Naive thymus-derived CD8-positive, alpha-beta T cell (primary cell): ENCODE measurements around the gene GEMIN4. TPM values are rescaled to one million over a fixed set of nuclear protein-coding genes. Genes with fewer than 3 reads are reported as not detected.
"Not testable (repeated sequence)": the region's sequence is repeated elsewhere in the genome, so short reads cannot be mapped to it uniquely, and the experiment has no call there.

Experiments
- ATAC-seq, 2 donors: fragments of 150-1000 bp; cut with Tn5 transposase in 1 of 2; sonication (Bioruptor Pico), chemical (Tn5 transposase) in 1 of 2; 1 replicate in 1 of 2; 2 replicates in 1 of 2; pipeline ENCODE4 v1.10.0; 2021; ENCODE audit warnings: mild to moderate bottlenecking in 2 of 2, moderate library complexity in 2 of 2
- POLR2A ChIA-PET: fragments of 350-600 bp; sonication (Branson Sonifier 250); formaldehyde crosslinking; loops from one replicate; lab custom pipeline; 2021; ENCODE audit warnings: antibody characterized with exemption; lab: Charles Lee
- DNase-seq, 10 donors: peaks; one replicate each; pipeline versions ENCODE4 v3.0.0 to v3.0.0-alpha.2; 2020 to 2022
- H3K27ac Mint-ChIP-seq, 10 donors: one replicate each; pipeline ENCODE4 v1.8.0; 2020 to 2022; ENCODE audit warnings: mild to moderate bottlenecking in 10 of 10, mixed read lengths in 10 of 10, moderate library complexity in 4 of 10, inconsistent platforms in 1 of 10
- H3K27me3 Mint-ChIP-seq, 5 donors: one replicate each; pipeline ENCODE4 v1.8.0; 2021 to 2022; ENCODE audit warnings: mixed read lengths in 5 of 5
- H3K36me3 Mint-ChIP-seq, 3 donors: one replicate each; pipeline ENCODE4 v1.8.0; 2020 to 2022; ENCODE audit warnings: mixed read lengths in 3 of 3, mild to moderate bottlenecking in 2 of 3, inconsistent platforms in 1 of 3
- H3K4me1 Mint-ChIP-seq, 4 donors: one replicate each; pipeline ENCODE4 v1.8.0; 2021 to 2022; ENCODE audit warnings: mixed read lengths in 4 of 4
- H3K4me3 Mint-ChIP-seq, 10 donors: one replicate each; pipeline ENCODE4 v1.8.0; 2020 to 2022; ENCODE audit warnings: mild to moderate bottlenecking in 10 of 10, mixed read lengths in 10 of 10, moderate library complexity in 6 of 10, inconsistent platforms in 1 of 10
- H3K9me3 Mint-ChIP-seq, 9 donors: one replicate each; pipeline ENCODE4 v1.8.0; 2020 to 2022; ENCODE audit warnings: mixed read lengths in 9 of 9, mild to moderate bottlenecking in 3 of 9, inconsistent platforms in 1 of 9, moderate library complexity in 1 of 9
- polyA plus RNA-seq, 3 donors: library from polyadenylated mRNA; unstranded; fragments of 300-500 nt; fragmentation: Illumina TruSeq; gene quantifications; one replicate each; pipeline ENCODE4 v1.2.3, GENCODE V29; 2021
- total RNA-seq, 8 experiments: library from RNA in 2 of 8; stranded (reverse) in 2 of 8; gene quantifications; one replicate each; pipeline ENCODE4 v1.2.3 and lab custom pipeline; 2021 to 2026

Gene GEMIN4
- total and polyA plus RNA-seq, 5 experiments from 2014 or later: 16.6 to 41.0 (median 35.1) TPM

DNA sequence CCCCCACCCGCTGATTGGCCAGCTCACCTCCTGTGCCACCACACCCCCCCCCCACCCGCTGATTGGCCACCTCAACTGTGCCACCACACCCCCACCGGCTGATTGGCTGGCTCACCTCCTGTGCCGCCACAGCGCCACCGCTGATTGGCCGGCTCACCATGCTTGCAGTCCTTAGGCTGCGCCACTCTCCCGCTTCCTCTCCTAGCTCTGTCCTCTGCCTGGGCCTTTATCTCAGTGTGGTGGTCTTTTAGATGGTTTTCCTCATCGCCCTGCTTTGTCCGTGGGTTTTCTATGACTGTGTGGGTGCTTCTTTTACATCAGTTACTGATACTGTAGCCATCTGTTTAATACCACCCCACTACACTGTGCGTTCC, 38.8 kb upstream of the GEMIN4 start:
- POLR2A ChIA-PET: interaction anchor here (0.6 kb wide), 1 partner anchor 53 kb away, joined by 3 read pairs; no protein-coding TSS in a partner anchor
- not testable (repeated sequence) for ATAC-seq, H3K9me3 Mint-ChIP-seq, H3K4me3 Mint-ChIP-seq, H3K27me3 Mint-ChIP-seq, DNase-seq
- H3K36me3 Mint-ChIP-seq: peaks cover 0 to 56% (median 8%) of the 10 kb centered on the region in 3 donors
- peak overlapping the region in 1 of 10 donors; percentile 4 for H3K27ac Mint-ChIP-seq
- peaks cover 8 to 15% (median 10%) of the 10 kb centered on the region in 4 donors for H3K4me1 Mint-ChIP-seq

DNA sequence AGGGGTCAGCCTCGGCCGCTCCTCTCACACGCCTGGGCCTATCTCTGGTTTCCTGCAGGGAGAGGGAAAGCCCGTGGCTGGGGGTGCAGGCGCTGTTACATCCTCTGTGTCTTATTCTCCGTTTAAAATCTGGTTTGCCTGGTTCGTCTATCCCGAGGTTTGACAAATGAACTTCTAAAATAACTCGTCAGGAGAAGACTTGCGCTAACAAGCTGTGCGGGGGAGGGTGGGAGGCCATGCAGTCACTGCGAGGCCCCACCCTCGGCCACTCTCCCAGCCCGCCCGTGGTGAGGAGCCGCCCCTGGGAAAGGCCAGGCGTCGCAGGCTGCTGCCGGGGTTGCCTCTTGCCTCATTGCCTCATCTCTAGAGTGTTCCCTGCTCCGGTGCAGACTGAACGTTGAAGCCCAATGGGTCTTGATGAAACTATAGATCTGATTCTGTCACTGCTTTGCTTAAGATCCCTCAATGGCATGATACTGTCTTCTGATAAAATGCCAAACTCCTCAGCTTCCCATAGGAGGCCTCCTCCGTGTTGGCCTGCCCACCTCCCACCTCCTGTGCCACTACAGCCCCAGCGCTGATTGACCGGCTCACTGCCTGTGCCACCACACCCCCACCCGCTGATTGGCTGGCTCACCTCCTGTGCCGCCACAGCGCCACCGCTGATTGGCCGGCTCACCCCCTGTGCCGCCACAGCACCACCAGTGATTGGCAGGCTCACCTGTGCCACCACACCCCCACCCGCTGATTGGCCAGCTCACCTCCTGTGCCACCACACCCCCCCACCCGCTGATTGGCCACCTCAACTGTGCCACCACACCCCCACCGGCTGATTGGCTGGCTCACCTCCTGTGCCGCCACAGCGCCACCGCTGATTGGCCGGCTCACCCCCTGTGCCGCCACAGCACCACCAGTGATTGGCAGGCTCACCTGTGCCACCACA, 38.1 kb upstream of the GEMIN4 start:
- peaks cover 8 to 11% (median 10%) of the 10 kb centered on the region in 4 donors for H3K4me1 Mint-ChIP-seq
- H3K27me3 Mint-ChIP-seq, H3K9me3 Mint-ChIP-seq, H3K27ac Mint-ChIP-seq, H3K4me3 Mint-ChIP-seq, DNase-seq: not testable (repeated sequence)
- peak in 1 of 2 donors; percentile 29 for ATAC-seq
- peaks cover 0 to 56% (median 8%) of the 10 kb centered on the region in 3 donors for H3K36me3 Mint-ChIP-seq
- POLR2A ChIA-PET: interaction anchor here (0.6 kb wide), 1 partner anchor 52 kb away, joined by 3 read pairs; no protein-coding TSS in a partner anchor

DNA sequence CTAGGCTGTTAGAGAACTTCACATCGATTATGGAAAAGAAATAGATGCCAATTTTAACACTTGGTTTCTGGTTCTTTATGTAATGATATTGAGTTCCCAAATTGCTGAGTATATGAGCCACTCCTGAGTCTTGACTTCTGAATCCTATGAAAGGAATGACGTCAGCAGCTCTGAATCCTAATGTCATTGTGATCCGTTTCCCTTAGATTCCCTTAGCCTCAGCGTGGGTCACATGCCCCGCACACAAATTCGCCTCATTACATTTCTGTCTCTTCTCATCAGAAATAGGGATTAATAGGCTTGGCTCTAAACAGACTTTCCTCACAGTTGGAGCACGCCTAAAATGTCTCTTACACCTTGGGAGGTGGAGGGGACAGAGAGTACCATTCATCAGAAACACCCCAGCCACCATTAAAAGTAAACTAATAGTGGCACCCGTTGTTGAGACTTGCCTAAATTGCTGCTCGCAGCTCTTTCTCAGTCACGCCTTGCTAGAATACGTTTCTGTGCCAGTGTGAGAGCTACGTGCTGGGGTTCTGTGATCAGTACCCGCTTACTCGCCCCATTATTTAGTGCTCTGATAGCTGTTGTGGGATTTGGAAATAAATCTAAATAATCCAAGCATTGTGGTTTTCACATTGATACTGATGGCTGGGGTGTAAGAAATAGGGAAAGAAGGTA, 37.2 kb upstream of the GEMIN4 start:
- POLR2A ChIA-PET: no interaction called here
- Mint-ChIP-seq H3K4me1 (peaks cover 6 to 10% (median 9%) of the 10 kb centered on the region in 4 donors), H3K27ac (no peak overlapping the region), H3K27me3 (no peaks in the 10 kb centered on the region), H3K4me3 (no peak overlapping the region), H3K9me3 (no peaks in the 10 kb centered on the region), H3K36me3 (peaks cover 0 to 62% (median 8%) of the 10 kb centered on the region in 3 donors)
- ATAC-seq (no peak), DNase-seq (no peak)

DNA sequence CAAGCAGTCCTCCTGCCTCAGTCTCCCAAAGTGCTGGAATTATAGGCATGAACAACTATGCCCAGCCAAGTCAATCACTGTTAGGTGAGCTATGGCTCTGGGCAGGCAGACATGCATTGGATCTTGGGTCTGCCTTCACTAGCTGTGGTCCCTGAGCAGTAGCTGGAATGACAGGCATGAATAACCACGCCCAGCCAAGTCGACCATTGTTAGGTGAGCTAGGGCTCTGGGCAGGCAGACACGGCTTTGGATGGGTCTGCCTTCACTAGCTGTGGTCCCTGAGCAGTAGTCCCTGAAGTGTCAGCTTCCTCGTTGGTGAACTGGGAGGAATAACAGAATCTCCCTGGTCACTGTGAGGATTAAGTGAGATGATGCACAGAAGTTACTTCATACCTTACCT, 36.5 kb upstream of the GEMIN4 start:
- Mint-ChIP-seq H3K4me1 (peaks cover 9 to 18% (median 15%) of the 10 kb centered on the region in 4 donors), H3K4me3 (no peak overlapping the region), H3K36me3 (peaks cover 0 to 62% (median 8%) of the 10 kb centered on the region in 3 donors), H3K27me3 (no peaks in the 10 kb centered on the region), H3K27ac (no peak overlapping the region), H3K9me3 (no peaks in the 10 kb centered on the region)
- ATAC-seq: no peak
- no peak for DNase-seq
- POLR2A ChIA-PET: no interaction called here

DNA sequence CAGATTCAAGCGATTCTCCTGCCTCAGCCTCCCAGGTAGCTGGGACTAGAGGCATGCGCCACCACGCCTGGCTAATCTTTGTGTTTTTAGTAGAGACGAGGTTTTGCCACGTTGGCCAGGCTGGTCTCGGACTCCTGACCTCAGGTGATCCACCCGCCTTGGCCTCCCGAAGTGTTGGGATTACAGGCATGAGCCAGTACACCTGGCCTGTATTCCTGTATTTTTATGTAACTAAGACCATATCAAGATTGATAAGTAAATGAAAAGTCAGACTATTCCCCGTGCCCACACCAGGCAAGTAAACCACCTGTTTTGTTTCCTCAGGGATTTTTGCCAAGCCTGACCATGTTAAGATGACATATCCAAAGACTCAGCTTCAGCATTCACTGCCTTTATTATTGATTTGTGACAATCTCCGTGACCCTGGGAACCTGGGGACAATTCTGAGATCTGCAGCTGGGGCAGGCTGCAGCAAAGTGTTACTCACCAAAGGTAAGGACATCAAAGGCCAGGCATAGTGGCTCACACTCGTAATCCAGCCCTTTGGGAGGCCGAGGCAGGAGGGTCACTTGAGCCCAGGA, 35.7 kb upstream of the GEMIN4 start:
- H3K36me3 Mint-ChIP-seq: peaks cover 0 to 62% (median 7%) of the 10 kb centered on the region in 3 donors
- POLR2A ChIA-PET: interaction anchor here (0.6 kb wide), 1 partner anchor 36 kb away, joined by 6 read pairs; the partner anchor contains the start of gene GEMIN4

DNA sequence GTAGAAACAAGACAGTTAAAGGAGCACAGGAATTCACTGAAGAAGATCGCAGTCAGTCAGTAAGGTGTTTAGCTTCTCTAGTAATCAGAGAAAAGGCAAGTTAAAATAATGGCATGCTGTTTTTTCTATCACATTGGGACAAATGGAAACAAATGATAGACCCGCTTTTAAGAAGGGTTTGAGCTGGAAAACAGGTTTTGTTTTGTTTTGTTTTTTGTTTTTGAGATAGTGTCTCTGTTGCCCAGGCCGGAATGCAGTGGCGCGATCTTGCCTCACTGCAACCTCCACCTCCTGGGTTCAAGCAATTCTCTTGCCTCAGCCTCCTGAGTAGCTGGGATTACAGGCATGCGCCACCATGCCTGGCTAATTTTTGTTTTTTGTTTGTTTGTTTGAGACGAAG, 33.8 kb upstream of the GEMIN4 start:
- DNase-seq, H3K27ac Mint-ChIP-seq, ATAC-seq, H3K9me3 Mint-ChIP-seq, H3K27me3 Mint-ChIP-seq, POLR2A ChIA-PET, H3K4me3 Mint-ChIP-seq: not testable (repeated sequence)
- Mint-ChIP-seq H3K36me3 (peaks cover 0 to 45% (median 2%) of the 10 kb centered on the region in 3 donors), H3K4me1 (peaks cover 19 to 42% (median 37%) of the 10 kb centered on the region in 4 donors)

More for the DNA sequence above, 35.7 kb upstream of the GEMIN4 start:
- Mint-ChIP-seq H3K27me3 (no peaks in the 10 kb centered on the region), H3K9me3 (no peaks in the 10 kb centered on the region), H3K27ac (no peak overlapping the region), H3K4me3 (no peak overlapping the region), H3K4me1 (peaks cover 12 to 26% (median 22%) of the 10 kb centered on the region in 4 donors)
- no peak for ATAC-seq
- DNase-seq: no peak

DNA sequence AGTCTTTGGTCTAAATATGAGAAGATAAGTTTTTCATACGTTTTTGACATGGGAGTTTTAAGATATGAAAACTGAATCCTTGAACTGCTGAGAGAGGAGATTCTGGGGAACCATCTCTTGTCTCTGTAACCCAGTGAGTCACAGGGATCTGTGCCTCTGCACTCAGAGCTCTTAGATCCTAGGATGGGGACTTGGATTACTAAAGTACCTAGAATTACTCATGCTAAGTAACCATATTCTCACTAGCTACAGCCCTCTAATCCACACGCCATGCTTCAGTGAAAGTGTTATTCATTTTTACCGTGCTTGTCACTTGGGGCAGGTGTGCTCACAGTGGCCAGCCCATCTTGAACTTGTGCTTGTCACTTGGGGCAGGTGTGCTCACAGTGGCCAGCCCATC, 32.1 kb upstream of the GEMIN4 start:
- H3K4me3 Mint-ChIP-seq: peak overlapping the region; percentile 26 to 99 (median 80)
- H3K27me3 Mint-ChIP-seq: peaks cover 0 to 1% (median 0%) of the 10 kb centered on the region in 5 donors
- peaks cover 22 to 47% (median 44%) of the 10 kb centered on the region in 4 donors for H3K4me1 Mint-ChIP-seq
- peaks cover 0 to 36% (median 2%) of the 10 kb centered on the region in 3 donors for H3K36me3 Mint-ChIP-seq
- H3K9me3 Mint-ChIP-seq: no peaks in the 10 kb centered on the region
- H3K27ac Mint-ChIP-seq: peak overlapping the region in 3 of 10 donors; percentile 5 to 96 (median 26)
- POLR2A ChIA-PET: no interaction called here
- DNase-seq: no peak
- ATAC-seq: no peak

DNA sequence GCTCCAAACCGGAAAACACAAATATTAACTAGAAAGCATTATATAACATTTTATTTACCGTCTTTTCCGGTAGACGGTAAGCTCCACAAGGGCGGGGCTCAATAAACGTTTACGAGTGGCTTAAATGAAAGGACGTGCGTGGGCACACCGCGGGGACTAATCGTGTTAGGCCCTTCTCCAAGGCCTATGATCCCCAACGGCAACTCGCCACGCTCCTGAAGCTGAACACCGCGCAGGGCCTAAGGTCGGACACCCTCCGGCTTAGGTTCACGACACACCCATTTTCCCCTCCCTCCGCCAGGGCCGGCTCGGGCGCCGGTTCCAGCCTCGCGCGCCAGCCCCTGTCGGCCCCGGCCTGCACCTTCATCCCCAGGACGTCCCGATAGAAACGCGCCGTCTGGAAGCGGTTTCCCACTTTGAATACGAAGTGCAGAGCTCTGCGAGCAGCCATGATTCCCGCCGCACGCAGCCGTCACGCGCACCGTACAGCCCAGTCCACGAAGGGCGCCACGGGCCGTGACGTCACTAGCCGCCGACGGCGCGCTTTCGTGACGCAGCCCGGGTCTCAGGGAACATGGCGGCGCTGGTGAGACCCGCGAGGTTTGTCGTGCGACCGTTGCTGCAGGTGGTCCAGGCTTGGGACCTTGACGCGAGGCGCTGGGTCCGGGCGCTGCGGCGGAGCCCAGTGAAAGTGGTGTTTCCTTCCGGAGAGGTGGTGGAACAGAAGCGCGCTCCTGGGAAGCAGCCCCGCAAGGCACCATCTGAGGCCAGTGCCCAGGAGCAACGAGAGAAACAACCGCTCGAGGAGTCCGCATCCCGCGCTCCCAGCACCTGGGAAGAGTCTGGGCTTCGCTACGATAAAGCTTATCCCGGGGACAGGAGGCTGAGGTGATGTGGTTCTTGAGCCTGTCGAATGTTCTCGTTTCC, 30.0 kb upstream of the GEMIN4 start, which contains the start of the genes GLOD4 and MRM3:
TSS of gene GLOD4 (minus strand) at position 476 of the 927 bp plus-strand sequence. CDS start at position 451, 25 bp downstream.
TSS of gene MRM3 (plus strand) at position 549 of the 927 bp plus-strand sequence. CDS start at position 575, 26 bp downstream.
- Mint-ChIP-seq H3K27ac (peak within 1 kb of the TSS; percentile 94 to 99 (median 98)), H3K4me3 (peak within 1 kb of the TSS; percentile 95 to 99 (median 98)), H3K4me1 (peaks cover 22 to 49% (median 45%) of the 10 kb centered on the region in 4 donors), H3K36me3 (peaks cover 0 to 40% (median 0%) of the 10 kb centered on the region in 3 donors), H3K27me3 (peaks cover 0 to 1% (median 0%) of the 10 kb centered on the region in 5 donors), H3K9me3 (no peaks in the 10 kb centered on the region)
- peak; percentile 95 for ATAC-seq
- peak; percentile 92 to 98 (median 95) for DNase-seq
- POLR2A ChIA-PET: interaction anchor here (0.6 to 2.1 kb wide), 13 partner anchors 9 to 713 kb away, joined by 3 to 15 read pairs (median 4); partner anchors contain the start of genes GEMIN4, NXN, TIMM22 and VPS53

DNA sequence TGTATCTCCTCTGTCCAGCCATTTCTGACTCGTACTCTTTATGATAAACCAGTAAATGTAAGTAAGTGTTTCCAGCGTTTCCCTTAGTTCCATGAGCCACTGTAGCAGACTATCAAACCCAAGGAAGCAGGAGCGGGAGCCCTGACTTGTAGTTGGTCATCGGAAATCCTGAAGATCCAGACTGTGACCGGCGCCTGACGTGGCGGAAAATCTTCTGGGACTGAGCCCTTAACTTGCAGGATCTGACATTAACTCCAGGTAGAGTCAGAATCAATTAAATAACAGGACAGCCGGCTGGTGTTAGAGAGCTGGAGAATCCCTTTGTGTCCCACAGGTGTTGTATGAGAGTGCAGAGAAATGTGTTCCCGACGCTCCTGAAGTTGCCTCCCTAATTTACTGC, 26.0 kb upstream of the GEMIN4 start:
- no peaks in the 10 kb centered on the region for H3K9me3 Mint-ChIP-seq
- peaks cover 0 to 64% (median 8%) of the 10 kb centered on the region in 3 donors for H3K36me3 Mint-ChIP-seq
- ATAC-seq (no peak), DNase-seq (no peak)
- peaks cover 0 to 1% (median 0%) of the 10 kb centered on the region in 5 donors for H3K27me3 Mint-ChIP-seq
- H3K4me1 Mint-ChIP-seq: peaks cover 25 to 36% (median 28%) of the 10 kb centered on the region in 4 donors
- H3K4me3 Mint-ChIP-seq: no peak overlapping the region
- H3K27ac Mint-ChIP-seq: no peak overlapping the region
- POLR2A ChIA-PET: no interaction called here

DNA sequence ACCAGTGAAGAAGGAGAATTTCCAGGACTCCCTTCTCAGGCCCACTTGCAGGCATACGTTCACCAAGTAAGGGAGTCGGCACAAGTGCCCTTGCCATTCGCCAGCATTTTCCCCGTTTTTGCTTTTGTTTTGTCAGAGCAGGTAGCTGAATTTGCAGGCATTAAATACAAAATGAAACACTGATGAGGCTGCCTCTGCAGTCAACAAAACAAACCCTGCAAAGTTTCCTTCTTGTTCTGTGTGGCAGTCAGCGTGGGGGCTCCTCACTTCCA, 22.2 kb upstream of the GEMIN4 start:
- DNase-seq (no peak), ATAC-seq (no peak)
- Mint-ChIP-seq H3K36me3 (peaks cover 0 to 95% (median 21%) of the 10 kb centered on the region in 3 donors), H3K4me3 (no peak overlapping the region), H3K27ac (peak overlapping the region in 1 of 10 donors; percentile 15), H3K9me3 (no peaks in the 10 kb centered on the region), H3K27me3 (no peaks in the 10 kb centered on the region), H3K4me1 (peaks cover 0 to 11% (median 8%) of the 10 kb centered on the region in 4 donors)
- POLR2A ChIA-PET: no interaction called here
